PC-3 (cell line): ENCODE measurements around the gene GINS1.

Experiments used
- EZH2phosphoT487 ChIP-seq: fragments of 300-600 bp; sonication (generic); IDR thresholded peaks from 2 replicates; pipeline ENCODE4 v1.6.1; 2018; ENCODE audit warnings: mild to moderate bottlenecking, antibody characterized with exemption, low read length, borderline replicate concordance
- TF ChIP-seq, protein P1 (sequence below): fragments of 300-600 bp; sonication (generic); conservative IDR thresholded peaks from 2 replicates; pipeline ENCODE4 v1.5.1; 2017; ENCODE audit warnings: antibody characterized with exemption, low read depth, mild to moderate bottlenecking, low read length

DNA sequence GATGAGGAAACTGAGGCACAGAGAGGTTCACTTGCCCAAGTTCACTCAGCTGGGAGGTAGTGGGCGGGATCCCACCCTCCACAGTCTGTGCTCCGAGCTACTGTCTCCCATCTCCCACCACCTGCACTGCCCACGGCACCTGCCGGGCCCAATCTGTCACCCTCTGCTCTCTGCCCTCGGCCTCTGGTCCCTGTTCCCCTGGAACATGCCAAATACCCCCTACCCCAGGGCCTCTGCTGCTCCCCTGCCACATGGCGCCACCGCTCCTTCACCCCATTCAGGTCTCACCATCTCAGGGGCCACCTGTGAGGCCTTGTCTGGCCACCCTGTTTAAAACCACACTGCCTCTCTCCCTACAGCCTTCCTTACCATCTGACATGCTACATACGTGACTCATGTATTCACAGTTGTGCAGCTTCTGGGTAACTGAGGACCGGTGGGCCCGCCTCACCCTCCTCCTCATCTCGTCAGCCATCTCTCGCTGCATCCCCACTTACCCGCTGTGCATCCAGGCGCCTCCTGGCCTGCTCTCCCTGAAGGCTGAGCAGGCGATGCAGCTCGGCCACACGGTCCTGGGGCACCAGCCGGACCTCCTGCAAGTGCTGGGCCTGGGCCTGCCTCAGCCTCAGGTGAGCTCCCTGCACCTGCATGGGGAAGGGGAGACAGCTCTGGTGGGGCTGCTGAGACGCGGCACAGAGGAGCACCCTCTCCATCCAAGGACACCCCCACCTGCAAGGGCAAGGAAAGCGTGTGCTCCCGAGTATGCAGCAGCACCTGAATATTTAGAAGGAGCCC, 50.6 kb downstream of the GINS1 start:
- TF ChIP-seq, protein P1, sequence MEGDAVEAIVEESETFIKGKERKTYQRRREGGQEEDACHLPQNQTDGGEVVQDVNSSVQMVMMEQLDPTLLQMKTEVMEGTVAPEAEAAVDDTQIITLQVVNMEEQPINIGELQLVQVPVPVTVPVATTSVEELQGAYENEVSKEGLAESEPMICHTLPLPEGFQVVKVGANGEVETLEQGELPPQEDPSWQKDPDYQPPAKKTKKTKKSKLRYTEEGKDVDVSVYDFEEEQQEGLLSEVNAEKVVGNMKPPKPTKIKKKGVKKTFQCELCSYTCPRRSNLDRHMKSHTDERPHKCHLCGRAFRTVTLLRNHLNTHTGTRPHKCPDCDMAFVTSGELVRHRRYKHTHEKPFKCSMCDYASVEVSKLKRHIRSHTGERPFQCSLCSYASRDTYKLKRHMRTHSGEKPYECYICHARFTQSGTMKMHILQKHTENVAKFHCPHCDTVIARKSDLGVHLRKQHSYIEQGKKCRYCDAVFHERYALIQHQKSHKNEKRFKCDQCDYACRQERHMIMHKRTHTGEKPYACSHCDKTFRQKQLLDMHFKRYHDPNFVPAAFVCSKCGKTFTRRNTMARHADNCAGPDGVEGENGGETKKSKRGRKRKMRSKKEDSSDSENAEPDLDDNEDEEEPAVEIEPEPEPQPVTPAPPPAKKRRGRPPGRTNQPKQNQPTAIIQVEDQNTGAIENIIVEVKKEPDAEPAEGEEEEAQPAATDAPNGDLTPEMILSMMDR = no peak
- no peak for TF ChIP-seq EZH2phosphoT487
